GM12892 (cell line): ENCODE data around the gene MARCHF4.

Experiments
- POLR2A ChIP-seq: IDR thresholded peaks from 2 replicates; pipeline ENCODE4 v1.6.1; 2011; ENCODE audit warnings: low read depth, low read length, control low read depth
- POLR2AphosphoS5 ChIP-seq: IDR thresholded peaks from 2 replicates; pipeline ENCODE4 v1.6.1; 2011; ENCODE audit warnings: low read depth, low read length, control low read depth

DNA sequence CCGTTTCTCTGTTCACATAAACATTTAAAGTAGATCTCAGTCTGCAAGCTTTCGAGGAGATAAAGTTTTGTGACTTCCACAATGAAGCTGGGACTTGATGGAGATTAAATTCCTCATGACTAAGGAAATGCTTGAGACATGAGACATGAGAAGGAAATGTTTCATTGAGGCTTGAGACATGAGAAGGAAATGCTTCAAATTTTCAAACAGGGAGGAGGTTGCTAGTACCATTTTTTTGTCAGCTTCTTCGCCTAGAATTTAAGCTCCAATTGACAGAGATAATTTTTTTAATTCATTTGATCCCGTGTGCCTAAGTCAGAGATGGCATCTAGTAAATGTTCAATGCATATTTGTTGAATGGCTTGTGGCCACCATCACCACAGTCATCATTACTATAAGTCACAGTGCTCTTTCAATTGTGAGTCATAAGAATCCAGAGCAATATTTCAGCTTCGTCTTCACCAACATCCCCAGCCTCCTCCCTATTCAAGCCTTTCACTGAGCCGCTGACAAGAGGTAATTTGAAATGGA, 543 bp upstream of the MARCHF4 start:
- TF ChIP-seq POLR2A (no peak), POLR2AphosphoS5 (no peak)
